Activated B cell treated with CpG ODN at 0.5 μM for 24 hours (primary cell): ENCODE results near the gene HGF. TPM values are rescaled to one million over a fixed set of nuclear protein-coding genes. Genes with fewer than 3 reads are reported as not detected.

Experiments used
- ATAC-seq: fragments of 200-7000 bp; cut with Tn5 transposase; one replicate; pipeline ENCODE4 v1.10.0; 2021; ENCODE audit warnings: low read depth, mild to moderate bottlenecking, moderate library complexity
- CTCF ChIA-PET: fragments of 350-600 bp; sonication (Branson Sonifier 250); formaldehyde crosslinking; loops from one replicate; lab custom pipeline; 2021; ENCODE audit warnings: antibody characterized with exemption; lab: Charles Lee
- POLR2A ChIA-PET: fragments of 350-600 bp; sonication (Branson Sonifier 250); formaldehyde crosslinking; loops from one replicate; lab custom pipeline; 2021; ENCODE audit warnings: antibody characterized with exemption; lab: Charles Lee
- DNase-seq: peaks from one replicate; pipeline ENCODE4 v3.0.0; 2022
- H3K27ac Mint-ChIP-seq: one replicate; pipeline ENCODE4 v1.8.0; 2020; ENCODE audit warnings: mixed read lengths
- H3K27me3 Mint-ChIP-seq: one replicate; pipeline ENCODE4 v1.8.0; 2021; ENCODE audit warnings: mixed read lengths
- H3K36me3 Mint-ChIP-seq: one replicate; pipeline ENCODE4 v1.8.0; 2021; ENCODE audit warnings: low read depth, mixed read lengths
- H3K4me1 Mint-ChIP-seq: one replicate; pipeline ENCODE4 v1.8.0; 2021; ENCODE audit warnings: mixed read lengths
- H3K4me3 Mint-ChIP-seq: one replicate; pipeline ENCODE4 v1.8.0; 2020; ENCODE audit warnings: mild to moderate bottlenecking, mixed read lengths
- H3K9me3 Mint-ChIP-seq: one replicate; pipeline ENCODE4 v1.8.0; 2020; ENCODE audit warnings: mixed read lengths
- intact Hi-C: fragments of 100-400 bp; cut with micrococcal nuclease; formaldehyde crosslinking; loops from one replicate; pipeline ENCODE4 v1.15.1; 2024
- total RNA-seq: library from RNA; stranded (reverse); gene quantifications from 2 replicates; pipeline ENCODE4 v1.2.3, GENCODE V29; 2022
- TF ChIP-seq, protein P1 (sequence below): fragments of 200-600 bp; IDR thresholded peaks from one replicate; pipeline ENCODE4 v1.8.0; 2022; ENCODE audit warnings: antibody characterized with exemption, mild to moderate bottlenecking

The HGF gene
- total RNA-seq, 1 donor from 2014 or later = not detected

DNA sequence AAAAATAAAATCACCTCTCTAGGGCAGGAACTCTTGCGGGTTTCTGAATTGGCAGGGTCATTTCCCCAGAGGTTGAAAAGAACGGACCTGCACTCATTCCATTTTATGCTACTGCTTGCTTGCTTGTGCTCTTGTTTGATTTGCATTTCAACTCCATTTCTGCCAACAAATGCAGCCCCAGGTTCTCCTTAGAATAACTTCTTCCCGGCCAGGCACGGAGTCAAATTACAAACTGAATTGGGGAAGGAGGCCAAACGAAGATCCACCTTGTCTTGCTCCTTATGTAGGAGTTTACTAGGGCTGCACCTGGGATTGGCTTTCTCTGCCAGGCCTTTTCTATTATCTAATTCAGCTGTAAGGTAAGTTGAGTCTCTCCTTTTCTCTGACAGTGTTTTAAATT, 79.6 kb downstream of the HGF start:
- no peaks in the 10 kb centered on the region for H3K27me3 Mint-ChIP-seq
- no peak overlapping the region for H3K27ac Mint-ChIP-seq
- H3K9me3 Mint-ChIP-seq = no peaks in the 10 kb centered on the region
- POLR2A ChIA-PET = no interaction called here
- TF ChIP-seq, protein P1, sequence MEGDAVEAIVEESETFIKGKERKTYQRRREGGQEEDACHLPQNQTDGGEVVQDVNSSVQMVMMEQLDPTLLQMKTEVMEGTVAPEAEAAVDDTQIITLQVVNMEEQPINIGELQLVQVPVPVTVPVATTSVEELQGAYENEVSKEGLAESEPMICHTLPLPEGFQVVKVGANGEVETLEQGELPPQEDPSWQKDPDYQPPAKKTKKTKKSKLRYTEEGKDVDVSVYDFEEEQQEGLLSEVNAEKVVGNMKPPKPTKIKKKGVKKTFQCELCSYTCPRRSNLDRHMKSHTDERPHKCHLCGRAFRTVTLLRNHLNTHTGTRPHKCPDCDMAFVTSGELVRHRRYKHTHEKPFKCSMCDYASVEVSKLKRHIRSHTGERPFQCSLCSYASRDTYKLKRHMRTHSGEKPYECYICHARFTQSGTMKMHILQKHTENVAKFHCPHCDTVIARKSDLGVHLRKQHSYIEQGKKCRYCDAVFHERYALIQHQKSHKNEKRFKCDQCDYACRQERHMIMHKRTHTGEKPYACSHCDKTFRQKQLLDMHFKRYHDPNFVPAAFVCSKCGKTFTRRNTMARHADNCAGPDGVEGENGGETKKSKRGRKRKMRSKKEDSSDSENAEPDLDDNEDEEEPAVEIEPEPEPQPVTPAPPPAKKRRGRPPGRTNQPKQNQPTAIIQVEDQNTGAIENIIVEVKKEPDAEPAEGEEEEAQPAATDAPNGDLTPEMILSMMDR = no peak
- ATAC-seq = no peak
- no peaks in the 10 kb centered on the region for H3K4me1 Mint-ChIP-seq
- intact Hi-C loops = no loop called here
- H3K4me3 Mint-ChIP-seq = no peak overlapping the region
- no peaks in the 10 kb centered on the region for H3K36me3 Mint-ChIP-seq
- no peak for DNase-seq
- CTCF ChIA-PET = no interaction called here

DNA sequence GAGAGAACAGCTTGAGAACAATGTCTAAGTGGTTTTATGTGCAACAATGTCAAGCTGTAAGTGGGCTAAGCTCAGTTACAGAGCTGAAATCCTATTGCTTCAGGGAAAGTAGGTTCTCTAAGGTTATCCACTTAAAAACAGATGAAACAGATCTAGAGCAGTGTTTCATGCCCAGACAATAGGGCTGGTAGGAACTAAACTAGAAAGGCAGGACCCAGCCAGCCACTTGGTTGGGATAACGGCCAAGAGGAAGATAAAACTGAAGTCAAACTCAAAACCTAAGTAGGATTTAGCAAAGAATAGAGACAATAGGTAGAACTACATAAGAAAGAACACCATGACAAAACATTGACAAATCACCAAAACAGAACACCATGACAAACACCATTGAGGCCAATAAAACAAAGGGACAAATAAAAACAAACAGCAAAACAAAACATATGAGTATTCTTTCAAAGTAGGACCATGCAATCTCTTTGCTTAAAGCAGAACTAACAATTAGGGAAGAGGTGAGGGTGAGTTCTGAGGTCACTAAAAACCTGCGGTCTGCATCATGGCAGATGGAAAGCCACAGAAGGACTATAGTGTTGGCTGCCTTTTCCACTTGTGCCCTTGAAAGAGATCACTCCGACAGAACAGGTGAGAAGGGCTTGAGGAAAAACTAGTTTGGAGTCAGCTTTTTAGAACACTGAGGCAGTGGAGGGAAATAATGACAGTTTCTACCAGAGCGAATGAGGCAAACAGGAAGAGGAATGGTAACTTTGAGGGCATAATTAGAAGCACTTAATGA, 81.0 kb downstream of the HGF start:
- CTCF ChIA-PET = no interaction called here
- Mint-ChIP-seq H3K36me3 (no peaks in the 10 kb centered on the region), H3K27ac (no peak overlapping the region), H3K27me3 (no peaks in the 10 kb centered on the region), H3K4me1 (no peaks in the 10 kb centered on the region), H3K9me3 (no peaks in the 10 kb centered on the region), H3K4me3 (no peak overlapping the region)
- no peak for DNase-seq
- POLR2A ChIA-PET = no interaction called here
- intact Hi-C loops = loop anchor here (10.0 kb wide), 1 partner anchor 64 kb away; no protein-coding TSS in a partner anchor
- TF ChIP-seq, protein P1 = no peak
- no peak for ATAC-seq

DNA sequence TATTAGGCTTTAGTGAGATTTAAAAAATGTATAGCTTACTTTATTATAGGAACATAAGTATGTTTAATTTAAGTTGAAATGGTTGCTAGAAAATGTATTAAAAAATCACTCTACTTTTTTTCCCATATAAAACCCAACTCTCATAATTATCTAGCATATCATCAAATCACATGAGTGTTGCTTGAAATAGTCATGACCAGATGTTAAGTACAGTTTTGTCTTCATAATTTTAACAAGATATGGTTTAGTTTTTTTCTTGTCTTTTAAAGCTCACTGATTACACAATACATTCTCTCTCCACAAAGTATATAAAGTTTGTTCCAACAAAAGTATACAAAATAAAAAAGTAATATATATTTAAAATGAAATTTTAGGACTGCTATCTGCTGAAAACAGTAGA, 82.8 kb downstream of the HGF start:
- intact Hi-C loops = loop anchor here (10.0 kb wide), 1 partner anchor 62 kb away; no protein-coding TSS in a partner anchor
- DNase-seq (no peak), ATAC-seq (no peak)
- TF ChIP-seq, protein P1 = no peak
- Mint-ChIP-seq H3K27ac (no peak overlapping the region), H3K4me1 (no peaks in the 10 kb centered on the region), H3K27me3 (no peaks in the 10 kb centered on the region), H3K9me3 (no peaks in the 10 kb centered on the region), H3K36me3 (no peaks in the 10 kb centered on the region), H3K4me3 (no peak overlapping the region)
- ChIA-PET CTCF (no interaction called here), POLR2A (no interaction called here)

DNA sequence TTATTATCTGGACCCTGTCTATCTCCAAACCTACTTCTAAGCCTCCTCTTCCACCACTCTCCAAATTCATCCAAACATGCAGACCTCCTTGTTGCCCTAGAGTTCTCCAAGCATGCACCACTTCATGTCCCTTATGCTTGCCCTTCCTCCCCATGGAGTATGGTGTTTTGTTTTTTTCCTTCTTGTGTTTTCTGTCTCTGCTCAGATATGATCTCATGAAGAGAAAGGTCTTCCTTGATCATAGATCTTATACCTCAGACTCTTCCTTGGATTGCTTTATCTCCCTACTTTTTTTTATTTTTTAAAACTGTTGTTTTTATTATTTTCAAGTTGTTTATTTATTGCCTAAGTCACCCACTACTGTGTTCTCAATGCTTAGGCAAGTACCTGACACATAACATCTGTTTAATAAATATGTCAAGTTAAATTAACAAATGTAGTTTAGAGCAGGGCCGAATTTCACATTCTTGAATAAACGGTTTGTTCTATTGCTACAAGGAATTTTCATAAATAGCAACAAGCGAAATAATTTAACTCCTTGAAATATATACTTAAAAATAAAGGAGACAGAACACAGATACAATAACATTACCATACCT, 84.5 kb downstream of the HGF start:
- ATAC-seq = no peak
- Mint-ChIP-seq H3K4me3 (no peak overlapping the region), H3K9me3 (no peaks in the 10 kb centered on the region), H3K27me3 (no peaks in the 10 kb centered on the region), H3K4me1 (no peaks in the 10 kb centered on the region), H3K36me3 (no peaks in the 10 kb centered on the region), H3K27ac (no peak overlapping the region)
- TF ChIP-seq, protein P1 = no peak
- no peak for DNase-seq
- intact Hi-C loops = loop anchor here (10.0 kb wide), 1 partner anchor 61 kb away; no protein-coding TSS in a partner anchor
- ChIA-PET CTCF (no interaction called here), POLR2A (no interaction called here)

DNA sequence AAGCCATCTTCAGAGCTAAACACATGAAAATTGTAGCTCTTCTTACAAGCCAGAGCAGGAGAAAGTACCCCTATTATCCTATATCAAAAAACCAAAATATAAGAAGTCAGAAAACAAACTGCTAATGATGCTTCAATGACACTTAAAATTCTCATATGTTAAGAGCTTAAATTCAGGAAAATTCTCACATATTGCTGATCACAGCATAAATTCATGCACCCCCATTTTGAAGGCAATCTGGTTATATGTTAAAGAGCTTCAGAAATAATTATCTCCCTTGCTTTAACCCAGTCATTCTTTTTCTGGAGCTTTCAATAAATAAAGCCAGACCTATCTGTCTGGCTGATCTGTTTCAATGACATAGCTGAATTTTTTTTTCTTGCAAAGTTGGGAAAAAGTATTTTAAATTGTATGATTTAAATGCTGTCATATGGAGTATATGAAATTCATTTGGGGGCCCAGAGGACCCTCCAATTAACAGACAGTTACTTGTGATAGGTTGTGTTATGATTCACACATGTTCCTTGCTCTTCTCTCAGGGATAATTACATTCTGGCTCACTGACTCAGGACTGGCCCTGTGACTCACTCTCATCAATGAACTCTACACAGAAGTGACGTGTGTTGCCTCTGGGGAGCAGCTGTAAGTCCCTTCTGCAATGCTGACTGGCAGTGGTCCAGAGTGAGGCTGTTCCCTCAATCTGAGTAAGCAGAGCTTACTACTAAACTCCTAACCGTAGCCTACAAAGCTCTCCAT, 85.2 kb downstream of the HGF start:
- intact Hi-C loops = loop anchor here (10.0 kb wide), 1 partner anchor 60 kb away; no protein-coding TSS in a partner anchor
- H3K4me3 Mint-ChIP-seq = no peak overlapping the region

More for the DNA sequence above, 85.2 kb downstream of the HGF start:
- Mint-ChIP-seq H3K27ac (no peak overlapping the region), H3K36me3 (no peaks in the 10 kb centered on the region), H3K27me3 (no peaks in the 10 kb centered on the region), H3K9me3 (no peaks in the 10 kb centered on the region), H3K4me1 (no peaks in the 10 kb centered on the region)
- ChIA-PET POLR2A (no interaction called here), CTCF (no interaction called here)
- ATAC-seq = peak; percentile 68
- DNase-seq = no peak
- TF ChIP-seq, protein P1 = no peak
